MM.1S (cell line): ENCODE measurements around the gene KDM3A.

Source experiments
- DNase-seq: peaks from one replicate; pipeline ENCODE4 v3.0.0-alpha.2; 2015
- H2AFZ ChIP-seq: fragments of 300-600 bp; sonication (generic); 2 replicates; pipeline ENCODE4 v1.6.0; 2016; ENCODE audit warnings: antibody characterized with exemption, low read length
- H3F3A ChIP-seq: fragments of 300-600 bp; sonication (generic); 2 replicates; pipeline ENCODE4 v1.6.1; 2016; ENCODE audit warnings: mild to moderate bottlenecking, antibody characterized with exemption, low read length, moderate library complexity, mixed read lengths; ENCODE audit not compliant: insufficient read depth
- H3K27ac ChIP-seq: fragments of 300-600 bp; sonication (generic); 2 replicates; pipeline ENCODE4 v1.5.1; 2016; ENCODE audit warnings: mild to moderate bottlenecking, low read length
- H3K27me3 ChIP-seq: fragments of 300-600 bp; sonication (generic); replicated peaks from 2 replicates; pipeline ENCODE4 v1.6.0; 2016; ENCODE audit warnings: low read length; ENCODE audit not compliant: insufficient read depth
- H3K36me3 ChIP-seq: fragments of 300-600 bp; sonication (generic); replicated peaks from 2 replicates; pipeline ENCODE4 v1.6.1; 2016; ENCODE audit warnings: mild to moderate bottlenecking, low read length, mixed read lengths; ENCODE audit not compliant: insufficient read depth
- H3K4me1 ChIP-seq: fragments of 300-600 bp; sonication (generic); 2 replicates; pipeline ENCODE4 v1.6.1; 2016; ENCODE audit warnings: low read length, mixed read lengths
- H3K4me2 ChIP-seq: fragments of 300-600 bp; sonication (generic); 2 replicates; pipeline ENCODE4 v1.6.0; 2016; ENCODE audit warnings: low read depth, low read length
- H3K4me3 ChIP-seq: fragments of 300-600 bp; sonication (generic); 2 replicates; pipeline ENCODE4 v1.5.1; 2016; ENCODE audit warnings: low read length, mixed read lengths
- H3K79me2 ChIP-seq: fragments of 300-600 bp; sonication (generic); 2 replicates; pipeline ENCODE4 v1.6.1; 2016; ENCODE audit warnings: mixed run types, low read length, mixed read lengths
- H3K9ac ChIP-seq: fragments of 300-600 bp; sonication (generic); 2 replicates; pipeline ENCODE4 v1.6.1; 2016; ENCODE audit warnings: low read length, mixed read lengths
- H3K9me2 ChIP-seq: fragments of 300-600 bp; sonication (generic); replicated peaks from 2 replicates; pipeline ENCODE4 v1.6.1; 2016; ENCODE audit warnings: mild to moderate bottlenecking, low read length, mixed read lengths; ENCODE audit not compliant: insufficient read depth
- H3K9me3 ChIP-seq: fragments of 300-600 bp; sonication (generic); replicated peaks from 2 replicates; pipeline ENCODE4 v1.6.1; 2016; ENCODE audit warnings: mild to moderate bottlenecking, low read length, mixed read lengths; ENCODE audit not compliant: insufficient read depth
- H4K20me1 ChIP-seq: fragments of 300-600 bp; sonication (generic); 2 replicates; pipeline ENCODE4 v1.6.1; 2016; ENCODE audit warnings: mild to moderate bottlenecking, low read length, moderate library complexity, mixed read lengths; ENCODE audit not compliant: insufficient read depth
- CTCF ChIP-seq: fragments of 300-600 bp; sonication (generic); IDR thresholded peaks from 2 replicates; pipeline ENCODE4 v1.5.1; 2016; ENCODE audit warnings: antibody characterized with exemption, low read length, mixed read lengths
- EZH2 ChIP-seq: fragments of 300-600 bp; sonication (generic); optimal IDR thresholded peaks from 2 replicates; pipeline ENCODE3; 2017; ENCODE audit warnings: low read depth, mild to moderate bottlenecking, antibody characterized with exemption, low read length, mixed read lengths
- EZH2phosphoT487 ChIP-seq: fragments of 300-600 bp; sonication (generic); IDR thresholded peaks from 2 replicates; pipeline ENCODE4 v1.6.1; 2018; ENCODE audit warnings: antibody characterized with exemption, low read length

Gene KDM3A

DNA sequence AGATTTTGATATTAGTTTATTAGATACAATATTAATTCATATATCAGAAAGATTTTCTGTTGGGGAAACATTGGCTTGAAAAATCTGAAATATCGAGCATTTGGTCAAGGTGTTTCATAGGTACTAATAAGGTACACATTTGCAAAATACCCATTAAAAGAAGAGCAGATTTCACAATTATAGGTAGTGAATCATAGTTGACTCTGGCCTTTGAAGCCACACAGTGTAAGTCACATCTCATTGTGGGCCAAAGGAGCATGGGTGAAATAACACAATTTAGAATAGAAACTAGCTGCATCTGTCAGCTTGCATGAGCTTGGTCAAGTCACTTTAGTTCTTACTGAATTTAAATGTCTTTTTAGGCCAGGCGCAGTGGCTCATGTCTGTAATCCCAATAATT lies 4.9 kb downstream of the KDM3A start:
- Histone ChIP-seq H3K79me2 (peaks cover 85% of the 10 kb centered on the region), H2AFZ (no peak overlapping the region), H3K9me3 (no peaks in the 10 kb centered on the region), H3K27me3 (no peaks in the 10 kb centered on the region), H3K9ac (no peak overlapping the region), H3F3A (peaks cover 17% of the 10 kb centered on the region), H3K36me3 (peaks cover 4% of the 10 kb centered on the region; the same call in 1 of the 2 replicates), H3K4me3 (no peak overlapping the region), H4K20me1 (peaks cover 5% of the 10 kb centered on the region; the same call in 1 of the 2 replicates), H3K4me2 (peak overlapping the region; percentile 80; the same call in 1 of the 2 replicates), H3K27ac (peak overlapping the region; percentile 51; the same call in 1 of the 2 replicates), H3K4me1 (peaks cover 36% of the 10 kb centered on the region), H3K9me2 (no peaks in the 10 kb centered on the region)
- DNase-seq, result no peak
- no peak for TF ChIP-seq EZH2phosphoT487
- no peak for TF ChIP-seq CTCF
- TF ChIP-seq EZH2, result no peak

- Histone ChIP-seq H4K20me1 (no peaks in the 10 kb centered on the region), H3F3A (no peaks in the 10 kb centered on the region), H3K79me2 (peaks cover 44% of the 10 kb centered on the region), H2AFZ (no peak overlapping the region), H3K9me3 (no peaks in the 10 kb centered on the region), H3K9ac (no peak overlapping the region), H3K9me2 (no peaks in the 10 kb centered on the region), H3K27ac (no peak overlapping the region), H3K4me3 (no peak overlapping the region), H3K27me3 (no peaks in the 10 kb centered on the region), H3K36me3 (peaks cover 25% of the 10 kb centered on the region; the same call in 1 of the 2 replicates), H3K4me2 (no peak overlapping the region), H3K4me1 (no peaks in the 10 kb centered on the region)
- no peak for TF ChIP-seq EZH2phosphoT487
- no peak for DNase-seq
Observed at GRCh38 chr2:86453836-86454235, 12.7 kb downstream of the KDM3A start.

- peaks cover 25% of the 10 kb centered on the region; the same call in 1 of the 2 replicates for H3K36me3 ChIP-seq
- no peak overlapping the region for H3K9ac ChIP-seq
- TF ChIP-seq EZH2phosphoT487 (no peak), EZH2 (no peak), CTCF (no peak)
- H2AFZ ChIP-seq, result no peak overlapping the region
- H4K20me1 ChIP-seq, result no peaks in the 10 kb centered on the region
- no peaks in the 10 kb centered on the region for H3K4me1 ChIP-seq
- H3K79me2 ChIP-seq, result peaks cover 42% of the 10 kb centered on the region
- H3K4me2 ChIP-seq, result no peak overlapping the region
- H3K9me2 ChIP-seq, result no peaks in the 10 kb centered on the region
- H3K4me3 ChIP-seq, result no peak overlapping the region
- H3K27ac ChIP-seq, result no peak overlapping the region
- H3K27me3 ChIP-seq, result no peaks in the 10 kb centered on the region
- no peak for DNase-seq
- H3F3A ChIP-seq, result no peaks in the 10 kb centered on the region
- H3K9me3 ChIP-seq, result no peaks in the 10 kb centered on the region
Observed at GRCh38 chr2:86454238-86454637, 13.1 kb downstream of the KDM3A start.

GRCh38 chr2:86455181-86455580 lies 14.0 kb downstream of the KDM3A start:
- H3K36me3 ChIP-seq, result peaks cover 23% of the 10 kb centered on the region; the same call in 1 of the 2 replicates
- no peaks in the 10 kb centered on the region for H3K4me1 ChIP-seq
- H3K9ac ChIP-seq, result no peak overlapping the region
- no peak overlapping the region for H3K4me3 ChIP-seq
- no peaks in the 10 kb centered on the region for H4K20me1 ChIP-seq
- H3K27me3 ChIP-seq, result no peaks in the 10 kb centered on the region
- no peak for TF ChIP-seq EZH2phosphoT487
- no peak for TF ChIP-seq CTCF
- TF ChIP-seq EZH2, result no peak
- peaks cover 33% of the 10 kb centered on the region for H3K79me2 ChIP-seq
- H3K4me2 ChIP-seq, result no peak overlapping the region
- H3F3A ChIP-seq, result no peaks in the 10 kb centered on the region
- no peak for DNase-seq
- H2AFZ ChIP-seq, result no peak overlapping the region
- no peak overlapping the region for H3K27ac ChIP-seq
- no peaks in the 10 kb centered on the region for H3K9me3 ChIP-seq
- H3K9me2 ChIP-seq, result no peaks in the 10 kb centered on the region
